Mononuclear cell (primary cell): ENCODE measurements around the gene PSENEN. TPM values are rescaled to one million over a fixed set of nuclear protein-coding genes. Genes with fewer than 3 reads are reported as not detected.

Experiments used
- H3K27me3 ChIP-seq: 2 replicates; pipeline ENCODE4 v1.6.0; 2011; ENCODE audit warnings: low read length, control low read depth; ENCODE audit not compliant: insufficient read depth
- H3K4me1 ChIP-seq: 2 replicates; pipeline ENCODE4 v1.5.1; 2011; ENCODE audit warnings: mild to moderate bottlenecking, low read length, control low read depth; ENCODE audit not compliant: insufficient read depth
- H3K4me3 ChIP-seq: 2 replicates; pipeline ENCODE4 v1.5.1; 2011; ENCODE audit warnings: mild to moderate bottlenecking, low read length, moderate library complexity
- H3K9me3 ChIP-seq: 2 replicates; pipeline ENCODE4 v1.5.1; 2011; ENCODE audit warnings: low read depth, mild to moderate bottlenecking, control low read depth, low read length
- total RNA-seq: library from RNA; depleted of rRNA; stranded (reverse); fragments of >200 nt; gene quantifications from one replicate; pipeline ENCODE4 v1.2.3, GENCODE V29; 2012

Gene PSENEN
- total RNA-seq, 1 donor = 8.0 TPM

DNA sequence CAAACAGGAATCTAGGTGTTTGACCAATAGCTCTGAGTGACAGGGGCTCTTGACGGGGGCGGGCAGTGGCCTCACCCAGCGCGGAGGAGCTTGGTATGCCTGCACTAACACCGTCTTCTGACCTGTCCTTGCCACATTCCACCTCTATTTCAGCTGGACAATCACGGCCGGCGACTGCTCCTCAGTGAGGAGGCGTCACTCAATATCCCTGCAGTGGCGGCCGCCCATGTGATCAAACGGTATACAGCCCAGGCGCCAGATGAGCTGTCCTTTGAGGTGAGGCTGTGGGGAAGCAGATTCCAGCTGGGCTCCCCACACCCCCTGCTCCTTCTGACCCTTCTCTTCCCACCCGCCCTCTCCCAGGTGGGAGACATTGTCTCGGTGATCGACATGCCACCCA lies 34.6 kb downstream of the PSENEN start:
- no peaks in the 10 kb centered on the region for H3K27me3 ChIP-seq
- no peaks in the 10 kb centered on the region for H3K9me3 ChIP-seq
- H3K4me3 ChIP-seq = no peak overlapping the region
- H3K4me1 ChIP-seq = peaks cover 5% of the 10 kb centered on the region

DNA sequence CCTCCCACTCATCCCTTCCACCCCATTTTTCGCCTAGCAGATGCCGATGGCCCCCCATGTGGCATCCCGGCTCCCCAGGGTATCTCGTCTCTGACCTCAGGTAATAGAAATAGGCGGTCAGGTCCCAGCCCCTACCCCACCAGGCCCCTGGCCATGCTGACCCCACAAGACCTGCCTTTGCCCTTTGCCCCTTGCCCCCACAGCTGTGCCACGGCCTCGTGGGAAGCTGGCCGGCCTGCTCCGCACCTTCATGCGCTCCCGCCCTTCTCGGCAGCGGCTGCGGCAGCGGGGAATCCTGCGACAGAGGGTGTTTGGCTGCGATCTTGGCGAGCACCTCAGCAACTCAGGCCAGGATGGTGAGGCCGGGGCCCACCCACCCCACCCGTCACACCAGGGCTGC lies 35.3 kb downstream of the PSENEN start:
- H3K4me1 ChIP-seq = peaks cover 5% of the 10 kb centered on the region
- no peak overlapping the region for H3K4me3 ChIP-seq
- no peaks in the 10 kb centered on the region for H3K27me3 ChIP-seq
- H3K9me3 ChIP-seq = no peaks in the 10 kb centered on the region

GRCh38 chr19:35781650-35782049 lies 36.2 kb downstream of the PSENEN start:
- no peaks in the 10 kb centered on the region for H3K27me3 ChIP-seq
- no peaks in the 10 kb centered on the region for H3K4me1 ChIP-seq
- H3K9me3 ChIP-seq = no peaks in the 10 kb centered on the region
- no peak overlapping the region for H3K4me3 ChIP-seq

- Histone ChIP-seq H3K4me1 (no peaks in the 10 kb centered on the region), H3K27me3 (no peaks in the 10 kb centered on the region), H3K9me3 (no peaks in the 10 kb centered on the region), H3K4me3 (no peak overlapping the region)
These were observed 37.1 kb downstream of the PSENEN start for GRCh38 chr19:35782589-35782988.

GRCh38 chr19:35783469-35784434 lies 38.3 kb downstream of the PSENEN start:
- H3K9me3 ChIP-seq = no peaks in the 10 kb centered on the region
- H3K27me3 ChIP-seq = no peaks in the 10 kb centered on the region
- no peak overlapping the region for H3K4me3 ChIP-seq
- no peaks in the 10 kb centered on the region for H3K4me1 ChIP-seq

- Histone ChIP-seq H3K4me1 (no peaks in the 10 kb centered on the region), H3K27me3 (no peaks in the 10 kb centered on the region), H3K4me3 (no peak overlapping the region), H3K9me3 (no peaks in the 10 kb centered on the region)
These were observed 39.3 kb downstream of the PSENEN start for GRCh38 chr19:35784503-35785338.

- H3K9me3 ChIP-seq = no peaks in the 10 kb centered on the region
- H3K27me3 ChIP-seq = no peaks in the 10 kb centered on the region
These were observed 39.8 kb downstream of the PSENEN start for GRCh38 chr19:35785339-35785627.

GRCh38 chr19:35786299-35787160 lies 41.1 kb downstream of the PSENEN start:
- Histone ChIP-seq H3K9me3 (no peaks in the 10 kb centered on the region), H3K4me3 (no peak overlapping the region), H3K4me1 (no peaks in the 10 kb centered on the region), H3K27me3 (no peaks in the 10 kb centered on the region)

More at GRCh38 chr19:35785339-35785627, 39.8 kb downstream of the PSENEN start:
- no peak overlapping the region for H3K4me3 ChIP-seq
- H3K4me1 ChIP-seq = no peaks in the 10 kb centered on the region

DNA sequence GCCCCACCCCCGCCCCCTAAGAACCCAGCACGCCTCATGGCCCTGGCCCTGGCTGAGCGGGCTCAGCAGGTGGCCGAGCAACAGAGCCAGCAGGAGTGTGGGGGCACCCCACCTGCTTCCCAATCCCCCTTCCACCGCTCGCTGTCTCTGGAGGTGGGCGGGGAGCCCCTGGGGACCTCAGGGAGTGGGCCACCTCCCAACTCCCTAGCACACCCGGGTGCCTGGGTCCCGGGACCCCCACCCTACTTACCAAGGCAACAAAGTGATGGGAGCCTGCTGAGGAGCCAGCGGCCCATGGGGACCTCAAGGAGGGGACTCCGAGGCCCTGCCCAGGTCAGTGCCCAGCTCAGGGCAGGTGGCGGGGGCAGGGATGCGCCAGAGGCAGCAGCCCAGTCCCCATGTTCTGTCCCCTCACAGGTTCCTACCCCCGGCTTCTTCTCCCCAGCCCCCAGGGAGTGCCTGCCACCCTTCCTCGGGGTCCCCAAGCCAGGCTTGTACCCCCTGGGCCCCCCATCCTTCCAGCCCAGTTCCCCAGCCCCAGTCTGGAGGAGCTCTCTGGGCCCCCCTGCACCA lies 41.9 kb downstream of the PSENEN start:
- Histone ChIP-seq H3K4me3 (no peak overlapping the region), H3K4me1 (no peaks in the 10 kb centered on the region), H3K27me3 (no peaks in the 10 kb centered on the region), H3K9me3 (no peaks in the 10 kb centered on the region)

DNA sequence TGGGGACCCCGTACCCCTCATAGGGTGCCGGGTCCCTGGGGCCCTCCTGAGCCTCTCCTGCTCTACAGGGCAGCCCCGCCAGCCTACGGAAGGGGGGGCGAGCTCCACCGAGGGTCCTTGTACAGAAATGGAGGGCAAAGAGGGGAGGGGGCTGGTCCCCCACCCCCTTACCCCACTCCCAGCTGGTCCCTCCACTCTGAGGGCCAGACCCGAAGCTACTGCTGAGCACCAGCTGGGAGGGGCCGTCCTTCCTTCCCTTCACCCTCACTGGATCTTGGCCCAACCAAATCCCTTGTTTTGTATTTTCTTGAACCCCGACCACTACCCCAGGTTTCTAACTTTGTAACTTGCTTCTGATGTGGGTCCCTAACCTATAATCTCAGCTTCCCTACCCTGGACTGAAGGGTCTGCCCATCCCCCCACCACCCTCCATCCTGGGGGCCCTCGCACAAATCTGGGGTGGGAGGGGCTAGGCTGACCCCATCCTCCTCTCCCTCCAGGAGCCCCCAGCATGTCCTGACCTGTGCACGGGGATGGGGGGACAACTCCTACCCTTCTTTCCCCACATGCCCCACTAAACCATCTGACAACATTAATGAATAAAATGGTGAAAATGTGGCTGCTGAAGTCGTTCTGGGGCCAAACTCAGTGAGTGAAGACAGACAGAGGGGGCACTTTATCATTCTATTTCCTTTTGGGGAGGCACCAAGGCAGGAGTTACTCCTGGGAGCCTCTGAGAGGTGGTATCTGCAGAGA lies 42.9 kb downstream of the PSENEN start:
- H3K9me3 ChIP-seq = no peaks in the 10 kb centered on the region
- no peaks in the 10 kb centered on the region for H3K4me1 ChIP-seq
- no peaks in the 10 kb centered on the region for H3K27me3 ChIP-seq
- H3K4me3 ChIP-seq = no peak overlapping the region

- no peak overlapping the region for H3K4me3 ChIP-seq
- no peaks in the 10 kb centered on the region for H3K27me3 ChIP-seq
- H3K9me3 ChIP-seq = no peaks in the 10 kb centered on the region
- H3K4me1 ChIP-seq = no peaks in the 10 kb centered on the region
These were observed 43.9 kb downstream of the PSENEN start for GRCh38 chr19:35789195-35789977.

DNA sequence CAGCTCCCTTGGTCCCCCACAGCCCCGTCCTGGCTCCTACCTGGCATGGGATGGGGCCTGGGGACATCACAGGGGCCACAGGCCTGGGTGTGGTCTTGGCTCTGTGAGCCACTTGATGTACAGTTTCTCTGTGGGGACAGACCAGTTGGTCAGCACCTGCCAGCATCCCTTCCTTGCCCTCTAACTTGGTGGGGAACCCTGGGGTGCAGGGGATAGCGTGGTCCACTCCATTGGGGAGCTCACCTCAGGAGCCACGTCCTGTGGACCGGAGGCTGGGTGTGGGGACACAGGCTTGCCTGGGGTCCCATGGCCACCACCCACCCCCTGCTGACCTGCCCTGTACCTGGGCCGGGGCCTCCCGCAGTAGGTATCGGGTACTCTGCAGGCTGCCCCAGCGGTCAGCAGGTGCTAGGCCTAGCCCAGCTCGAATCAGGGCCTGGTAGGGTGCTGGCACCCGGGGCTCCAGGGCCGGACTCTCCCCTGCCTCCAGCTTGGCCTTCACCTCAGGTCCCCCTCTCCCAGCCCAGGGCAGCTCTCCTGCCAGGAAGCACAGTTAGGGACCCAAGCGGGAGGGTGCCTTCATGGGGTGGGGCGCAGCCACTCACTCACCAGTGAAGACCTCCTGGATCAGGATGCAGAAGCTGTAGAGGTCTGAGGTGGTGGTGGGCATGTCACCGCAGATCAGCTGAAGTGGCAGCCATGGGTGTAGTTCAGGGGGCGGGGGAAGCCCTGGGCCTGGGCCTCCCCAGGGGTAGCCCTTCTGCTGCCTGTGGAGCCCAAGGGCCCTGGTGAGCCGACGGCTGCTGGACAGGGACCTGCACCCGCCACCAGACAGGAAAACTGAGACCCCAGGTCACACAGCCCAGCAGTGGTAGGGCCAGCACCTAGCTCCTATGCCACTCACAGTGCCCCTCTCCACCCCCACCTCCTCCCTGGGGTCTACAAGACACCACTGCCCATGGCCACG lies 44.8 kb downstream of the PSENEN start:
- no peaks in the 10 kb centered on the region for H3K4me1 ChIP-seq
- no peaks in the 10 kb centered on the region for H3K9me3 ChIP-seq
- H3K27me3 ChIP-seq = no peaks in the 10 kb centered on the region
- H3K4me3 ChIP-seq = no peak overlapping the region
